H9 (cell line): Measurements from ENCODE around the gene XXYLT1. TPM values are rescaled to one million over a fixed set of nuclear protein-coding genes. Genes with fewer than 3 reads are reported as not detected.

Experiments used
- DNase-seq: peaks from one replicate; pipeline ENCODE4 v3.0.0-alpha.2; 2017
- H2AFZ ChIP-seq: one replicate; pipeline ENCODE4 v1.6.1; 2013; ENCODE audit warnings: mild to moderate bottlenecking, low read length, control low read depth, moderate library complexity
- H2AK5ac ChIP-seq: 2 replicates; pipeline ENCODE4 v1.6.1; 2013; ENCODE audit warnings: low read length, control low read depth, mixed read lengths; ENCODE audit not compliant: insufficient read length
- H2BK120ac ChIP-seq: one replicate; pipeline ENCODE4 v1.6.1; 2013; ENCODE audit warnings: low read depth, mild to moderate bottlenecking, low read length, control low read depth, inconsistent platforms; ENCODE audit not compliant: poor library complexity, severe bottlenecking
- H2BK12ac ChIP-seq: 2 replicates; pipeline ENCODE4 v1.6.1; 2013; ENCODE audit warnings: low read length, control low read depth, mixed read lengths, low read depth; ENCODE audit not compliant: insufficient read length
- H2BK15ac ChIP-seq: 2 replicates; pipeline ENCODE4 v1.6.1; 2013; ENCODE audit warnings: low read depth, low read length, control low read depth
- H2BK20ac ChIP-seq: one replicate; pipeline ENCODE4 v1.6.1; 2013; ENCODE audit warnings: low read depth, mild to moderate bottlenecking, low read length, control low read depth, inconsistent platforms; ENCODE audit not compliant: poor library complexity, severe bottlenecking
- H2BK5ac ChIP-seq: 2 replicates; pipeline ENCODE4 v1.6.1; 2013; ENCODE audit warnings: low read length, control low read depth, mixed read lengths; ENCODE audit not compliant: insufficient read length
- H3K14ac ChIP-seq: 2 replicates; pipeline ENCODE4 v1.6.1; 2013; ENCODE audit warnings: low read length, control low read depth; ENCODE audit not compliant: insufficient read depth
- H3K18ac ChIP-seq: 2 replicates; pipeline ENCODE4 v1.6.1; 2013; ENCODE audit warnings: low read depth, mild to moderate bottlenecking, mixed read lengths, low read length, control low read depth; ENCODE audit not compliant: insufficient read length
- H3K23ac ChIP-seq: 2 replicates; pipeline ENCODE4 v1.6.1; 2013; ENCODE audit warnings: low read length, control low read depth, mixed read lengths, low read depth; ENCODE audit not compliant: insufficient read length
- H3K23me2 ChIP-seq: 2 replicates; pipeline ENCODE4 v1.6.1; 2013; ENCODE audit warnings: low read depth, mild to moderate bottlenecking, mixed read lengths, low read length, control low read depth; ENCODE audit not compliant: insufficient read length, poor library complexity, severe bottlenecking
- H3K27ac ChIP-seq: 2 replicates; pipeline ENCODE4 v1.5.1; 2013; ENCODE audit warnings: low read length, control low read depth, mixed read lengths, low read depth; ENCODE audit not compliant: insufficient read length
- H3K27me3 ChIP-seq: 2 replicates; pipeline ENCODE4 v1.6.1; 2013; ENCODE audit warnings: low read length, control low read depth, inconsistent platforms; ENCODE audit not compliant: insufficient read depth
- H3K4ac ChIP-seq: 2 replicates; pipeline ENCODE4 v1.6.1; 2013; ENCODE audit warnings: low read depth, mild to moderate bottlenecking, control low read depth, inconsistent platforms, low read length, moderate library complexity
- H3K4me1 ChIP-seq: 2 replicates; pipeline ENCODE4 v1.6.1; 2013; ENCODE audit warnings: low read length, control low read depth, inconsistent platforms; ENCODE audit not compliant: insufficient read depth
- H3K4me2 ChIP-seq: 2 replicates; pipeline ENCODE4 v1.6.1; 2013; ENCODE audit warnings: low read length, control low read depth, mixed read lengths; ENCODE audit not compliant: insufficient read length, insufficient read depth
- H3K56ac ChIP-seq: 2 replicates; pipeline ENCODE4 v1.6.1; 2013; ENCODE audit warnings: low read depth, mild to moderate bottlenecking, mixed read lengths, low read length, control low read depth; ENCODE audit not compliant: insufficient read length
- H3K79me1 ChIP-seq: 2 replicates; pipeline ENCODE4 v1.6.1; 2013; ENCODE audit warnings: low read depth, mild to moderate bottlenecking, moderate library complexity, low read length, control low read depth, inconsistent platforms; ENCODE audit not compliant: insufficient read depth, poor library complexity, severe bottlenecking
- H3K79me2 ChIP-seq: 2 replicates; pipeline ENCODE4 v1.6.1; 2013; ENCODE audit warnings: low read length, control low read depth, inconsistent platforms; ENCODE audit not compliant: insufficient read depth
- H3K9ac ChIP-seq: 2 replicates; pipeline ENCODE4 v1.6.1; 2013; ENCODE audit warnings: low read length, control low read depth, mixed read lengths; ENCODE audit not compliant: insufficient read length; ENCODE audit errors: extremely low read depth
- H3K9me3 ChIP-seq: one replicate; pipeline ENCODE4 v1.6.1; 2013; ENCODE audit warnings: low read depth, low read length, inconsistent platforms; ENCODE audit not compliant: control insufficient read depth
- H3T11ph ChIP-seq: one replicate; pipeline ENCODE4 v1.6.1; 2013; ENCODE audit warnings: mild to moderate bottlenecking, low read length, control low read depth, inconsistent platforms
- H4K20me1 ChIP-seq: one replicate; pipeline ENCODE4 v1.6.1; 2013; ENCODE audit not compliant: control insufficient read depth, insufficient read length, insufficient read depth
- H4K5ac ChIP-seq: 2 replicates; pipeline ENCODE4 v1.6.1; 2013; ENCODE audit warnings: low read depth, mild to moderate bottlenecking, mixed read lengths, low read length, control low read depth; ENCODE audit not compliant: insufficient read length
- H4K8ac ChIP-seq: replicated peaks from 2 replicates; pipeline ENCODE4 v1.6.1; 2013; ENCODE audit warnings: low read length, control low read depth, mixed read lengths, low read depth; ENCODE audit not compliant: insufficient read length
- H4K91ac ChIP-seq: 2 replicates; pipeline ENCODE4 v1.6.1; 2013; ENCODE audit warnings: low read depth, mild to moderate bottlenecking, moderate library complexity, mixed read lengths, low read length, control low read depth; ENCODE audit not compliant: insufficient read length
- H3K27ac Mint-ChIP-seq, 3 experiments: 2 replicates in 2 of 3; 3 replicates in 1 of 3; pipeline ENCODE4 v1.8.0; 2020 to 2021; ENCODE audit warnings: mixed read lengths in 3 of 3, mild to moderate bottlenecking in 1 of 3, moderate library complexity in 1 of 3
- H3K27me3 Mint-ChIP-seq: 2 replicates; pipeline ENCODE4 v1.8.0; 2021; ENCODE audit warnings: low read depth, mild to moderate bottlenecking, moderate library complexity, mixed read lengths
- H3K36me3 Mint-ChIP-seq, 3 experiments: 2 replicates in 2 of 3; 3 replicates in 1 of 3; pipeline ENCODE4 v1.8.0; 2020 to 2021; ENCODE audit warnings: low read depth in 3 of 3, mixed read lengths in 3 of 3; ENCODE audit not compliant: insufficient read depth in 1 of 3
- H3K4me1 Mint-ChIP-seq, 2 experiments: 2 replicates each; pipeline ENCODE4 v1.8.0; 2020; ENCODE audit warnings: mixed read lengths in 2 of 2
- H3K4me3 Mint-ChIP-seq, 2 experiments: 2 replicates in 1 of 2; 3 replicates in 1 of 2; pipeline ENCODE4 v1.8.0; 2020 to 2021; ENCODE audit warnings: mild to moderate bottlenecking in 2 of 2, mixed read lengths in 2 of 2, moderate library complexity in 1 of 2
- H3K9me3 Mint-ChIP-seq, 2 experiments: 2 replicates in 1 of 2; 3 replicates in 1 of 2; pipeline ENCODE4 v1.8.0; 2020; ENCODE audit warnings: mild to moderate bottlenecking in 2 of 2, mixed read lengths in 2 of 2, moderate library complexity in 1 of 2
- WGBS: extraction: QIAGEN DNeasy Blood & Tissue Kit; methylation state at CpG from one replicate; pipeline ENCODE4 v1.1.7; 2013; ENCODE audit warnings: missing lambda C conversion rate, low lambda C conversion rate, mixed read lengths; ENCODE audit not compliant: insufficient read length; ENCODE audit errors: extremely low coverage; 5-methylcytosine and 5-hydroxymethylcytosine counted together
- total RNA-seq: library from RNA; stranded (reverse); gene quantifications from 2 replicates; pipeline ENCODE4 v1.2.1, GENCODE V29; 2021
- TF ChIP-seq, protein P1 (sequence below): fragments of 200-600 bp; sonication (generic); conservative IDR thresholded peaks from 3 replicates; pipeline ENCODE4 v1.8.0; 2021; ENCODE audit warnings: antibody characterized with exemption, mild to moderate bottlenecking

Gene XXYLT1
- total RNA-seq, 1 experiment from 2014 or later: 22.7 TPM

DNA sequence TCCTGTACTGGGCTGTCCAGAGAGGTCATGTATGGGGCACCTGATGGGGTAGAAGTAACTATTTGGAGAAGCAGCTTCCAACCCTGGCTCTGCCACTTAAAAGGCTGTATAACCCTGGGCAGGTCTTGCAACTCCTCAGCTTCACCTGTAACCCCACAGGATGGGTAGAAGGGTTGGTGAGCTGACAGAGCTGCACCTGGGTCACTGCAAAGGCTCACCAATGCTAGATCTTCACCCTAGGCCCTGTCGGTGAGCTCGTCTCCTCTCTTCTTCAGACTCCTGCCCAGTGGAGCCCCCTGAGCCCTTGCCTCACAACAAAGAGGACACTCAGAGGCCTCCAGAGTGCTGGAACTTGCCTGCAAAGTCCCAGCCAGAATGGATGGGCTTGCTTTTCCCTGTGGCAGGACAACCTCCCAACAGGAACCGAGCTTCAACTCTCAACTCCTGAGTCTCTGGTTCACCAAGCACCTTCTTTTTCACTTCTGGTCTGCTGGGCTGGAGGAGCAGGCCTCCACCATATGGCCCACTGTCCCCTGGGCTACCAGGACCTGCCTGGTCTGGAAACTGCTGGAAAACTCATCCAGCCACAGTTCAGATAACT is 45.9 kb downstream of the XXYLT1 start:
- H3K27ac Mint-ChIP-seq: no peak overlapping the region

More for the DNA sequence above, 45.9 kb downstream of the XXYLT1 start:
- Histone ChIP-seq H2BK120ac (no peak overlapping the region), H3K23me2 (peaks cover 2% of the 10 kb centered on the region), H2BK15ac (no peak overlapping the region), H4K8ac (no peak overlapping the region), H3K27ac (no peak overlapping the region), H4K91ac (no peak overlapping the region), H3K18ac (no peak overlapping the region), H4K5ac (no peak overlapping the region), H2AK5ac (no peak overlapping the region), H4K20me1 (no peaks in the 10 kb centered on the region), H3T11ph (no peak overlapping the region), H2AFZ (no peak overlapping the region), H2BK5ac (no peak overlapping the region), H3K9me3 (no peaks in the 10 kb centered on the region), H2BK12ac (no peak overlapping the region), H3K56ac (no peak overlapping the region), H3K79me1 (no peaks in the 10 kb centered on the region), H3K4me2 (no peak overlapping the region), H3K14ac (no peak overlapping the region), H3K23ac (no peak overlapping the region), H3K4me1 (peaks cover 6% of the 10 kb centered on the region; the same call in 1 of the 2 replicates), H3K9ac (no peak overlapping the region), H3K4ac (no peak overlapping the region), H3K79me2 (no peaks in the 10 kb centered on the region; the same call in 1 of the 2 replicates), H2BK20ac (no peak overlapping the region), H3K27me3 (no peaks in the 10 kb centered on the region)
- Mint-ChIP-seq H3K4me3 (no peak overlapping the region), H3K4me1 (peaks cover 27 to 34% of the 10 kb centered on the region in 2 experiments), H3K27me3 (no peaks in the 10 kb centered on the region), H3K9me3 (no peaks in the 10 kb centered on the region), H3K36me3 (peaks cover 12 to 21% (median 16%) of the 10 kb centered on the region in 3 experiments; a peak in 6 of 7 replicates)
- no peak for DNase-seq
- WGBS: no CpG with 5 or more reads among the region's 3 CpGs
- TF ChIP-seq, protein P1, sequence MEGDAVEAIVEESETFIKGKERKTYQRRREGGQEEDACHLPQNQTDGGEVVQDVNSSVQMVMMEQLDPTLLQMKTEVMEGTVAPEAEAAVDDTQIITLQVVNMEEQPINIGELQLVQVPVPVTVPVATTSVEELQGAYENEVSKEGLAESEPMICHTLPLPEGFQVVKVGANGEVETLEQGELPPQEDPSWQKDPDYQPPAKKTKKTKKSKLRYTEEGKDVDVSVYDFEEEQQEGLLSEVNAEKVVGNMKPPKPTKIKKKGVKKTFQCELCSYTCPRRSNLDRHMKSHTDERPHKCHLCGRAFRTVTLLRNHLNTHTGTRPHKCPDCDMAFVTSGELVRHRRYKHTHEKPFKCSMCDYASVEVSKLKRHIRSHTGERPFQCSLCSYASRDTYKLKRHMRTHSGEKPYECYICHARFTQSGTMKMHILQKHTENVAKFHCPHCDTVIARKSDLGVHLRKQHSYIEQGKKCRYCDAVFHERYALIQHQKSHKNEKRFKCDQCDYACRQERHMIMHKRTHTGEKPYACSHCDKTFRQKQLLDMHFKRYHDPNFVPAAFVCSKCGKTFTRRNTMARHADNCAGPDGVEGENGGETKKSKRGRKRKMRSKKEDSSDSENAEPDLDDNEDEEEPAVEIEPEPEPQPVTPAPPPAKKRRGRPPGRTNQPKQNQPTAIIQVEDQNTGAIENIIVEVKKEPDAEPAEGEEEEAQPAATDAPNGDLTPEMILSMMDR: no peak
